Fibroblast of skin of back (primary cell): ENCODE results near the gene PCNX4.

ENCODE experiments used
- DNase-seq: peaks from one replicate; pipeline ENCODE4 v3.0.0-alpha.2; 2013

PCNX4 gene

DNA sequence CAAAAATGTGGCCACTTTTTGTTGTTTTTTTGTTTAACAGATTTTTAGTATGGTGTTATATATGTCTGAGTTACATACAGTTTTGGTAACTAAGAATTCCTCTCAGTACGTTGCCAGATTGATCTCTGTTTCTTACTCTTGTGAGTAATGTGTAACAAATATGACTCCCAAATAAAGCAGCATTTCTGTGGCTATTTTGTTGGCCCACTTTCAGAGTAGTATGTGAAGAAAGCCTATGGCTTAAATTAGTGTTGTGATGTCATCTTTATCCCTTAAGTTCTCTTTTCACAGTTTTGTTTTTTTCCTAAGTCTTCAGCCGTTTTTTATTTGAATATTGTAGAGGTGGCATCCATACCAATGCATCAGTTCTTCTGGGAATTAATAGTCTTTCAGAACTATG lies 10.7 kb downstream of the PCNX4 start:
- DNase-seq, result peak; percentile 89

DNA sequence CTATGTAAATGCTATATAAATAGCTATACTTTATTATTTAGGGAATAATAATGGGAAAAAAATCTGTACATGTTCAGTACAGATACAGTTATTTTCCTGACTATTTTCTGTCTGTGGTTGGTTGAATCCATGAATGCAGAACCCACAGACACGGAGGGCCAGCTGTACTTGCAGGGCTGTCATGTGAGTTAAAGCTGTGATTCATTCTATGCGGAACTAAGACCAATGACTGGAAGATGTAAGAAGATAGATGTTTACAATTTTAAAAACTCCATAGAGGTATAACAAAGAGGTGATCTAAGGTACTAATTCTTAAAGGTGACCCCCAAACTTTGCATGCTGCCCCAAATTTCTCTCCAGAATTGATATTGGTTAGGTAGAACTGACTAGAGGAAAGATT lies 14.6 kb downstream of the PCNX4 start:
- DNase-seq, result peak; percentile 38

DNA sequence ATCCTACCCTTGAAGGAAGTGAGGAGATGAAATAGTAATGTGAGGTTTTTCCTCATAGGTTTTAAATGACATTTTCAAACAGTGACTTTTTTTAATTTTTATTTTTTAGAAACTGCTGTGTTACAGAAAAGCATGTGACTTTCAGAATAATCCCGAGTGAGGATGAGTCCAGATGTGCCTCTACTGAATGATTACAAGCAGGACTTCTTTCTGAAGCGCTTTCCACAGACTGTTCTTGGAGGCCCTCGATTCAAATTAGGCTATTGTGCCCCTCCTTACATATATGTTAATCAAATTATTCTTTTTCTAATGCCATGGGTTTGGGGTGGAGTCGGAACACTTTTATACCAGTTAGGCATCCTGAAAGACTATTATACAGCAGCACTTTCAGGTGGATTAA lies 15.8 kb downstream of the PCNX4 start:
- DNase-seq, result no peak

DNA sequence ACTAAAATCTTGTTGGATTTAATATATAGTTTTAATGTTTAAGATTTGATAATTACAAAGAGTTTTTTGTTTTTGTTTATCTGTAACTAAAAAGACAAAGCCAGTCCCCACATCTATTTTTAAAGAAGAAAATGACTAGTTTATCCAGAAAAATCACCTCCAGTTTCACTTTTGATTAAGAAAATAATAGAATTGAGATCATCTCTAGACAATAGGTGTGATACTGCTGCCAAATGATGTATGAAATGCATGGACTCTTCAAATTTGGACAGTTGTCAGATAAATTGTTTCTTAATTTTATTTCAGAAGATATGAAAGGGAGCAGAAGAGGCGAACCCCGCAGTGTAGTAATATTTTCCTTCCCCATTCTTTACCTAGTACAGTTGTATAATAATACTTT lies 20.0 kb downstream of the PCNX4 start:
- DNase-seq, result no peak

DNA sequence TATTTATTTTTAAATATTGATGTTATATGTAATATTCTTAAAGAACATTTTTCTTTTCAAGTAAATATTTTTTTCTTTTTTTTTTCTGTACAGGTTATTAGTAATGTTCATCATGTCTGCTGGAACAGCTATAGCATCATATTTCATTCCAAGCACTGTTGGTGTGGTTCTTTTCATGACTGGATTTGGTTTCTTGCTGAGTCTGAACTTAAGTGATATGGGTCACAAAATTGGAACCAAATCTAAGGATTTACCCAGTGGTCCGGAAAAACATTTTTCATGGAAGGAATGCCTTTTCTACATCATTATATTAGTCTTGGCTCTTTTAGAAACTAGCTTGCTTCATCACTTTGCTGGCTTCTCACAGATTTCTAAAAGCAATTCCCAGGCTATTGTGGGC lies 23.2 kb downstream of the PCNX4 start:
- DNase-seq, result no peak

DNA sequence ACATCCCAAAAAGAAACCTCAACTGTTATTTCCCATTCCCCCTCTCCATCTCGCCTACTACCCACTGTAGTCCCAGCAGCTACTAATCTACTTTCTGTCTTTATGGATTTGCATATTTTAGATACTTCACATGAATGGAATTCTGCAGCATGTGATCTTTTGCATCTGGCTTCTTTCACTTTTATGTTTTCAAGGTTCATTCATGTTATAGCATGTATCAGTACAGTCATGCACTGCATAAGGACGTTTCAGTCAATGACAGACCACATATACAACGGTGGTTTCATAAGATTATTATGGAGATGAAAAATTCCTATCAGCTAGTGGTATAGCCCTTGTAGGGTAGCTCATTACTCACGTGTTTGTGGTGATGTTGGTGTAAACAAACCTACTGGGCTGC lies 24.5 kb downstream of the PCNX4 start:
- peak; percentile 21 for DNase-seq

DNA sequence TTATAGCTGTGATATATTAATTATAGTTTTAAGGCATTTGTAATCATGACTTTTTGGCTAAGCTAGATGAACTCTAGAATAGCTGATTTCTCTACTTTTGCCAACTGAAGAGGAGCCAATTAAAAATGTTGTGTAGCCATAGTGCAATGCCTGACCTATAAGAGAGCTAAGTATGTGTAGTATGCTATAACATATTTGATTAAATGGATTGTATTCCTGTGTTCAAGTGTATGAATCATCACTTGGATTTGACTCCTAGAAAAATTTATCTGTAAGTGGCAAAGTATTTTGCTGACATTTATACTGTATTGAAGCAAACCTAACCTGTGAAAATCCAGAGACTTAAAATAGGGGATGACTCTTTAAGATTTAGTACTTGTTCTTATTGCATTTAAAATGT lies 34.2 kb downstream of the PCNX4 start:
- peak; percentile 7 for DNase-seq

DNA sequence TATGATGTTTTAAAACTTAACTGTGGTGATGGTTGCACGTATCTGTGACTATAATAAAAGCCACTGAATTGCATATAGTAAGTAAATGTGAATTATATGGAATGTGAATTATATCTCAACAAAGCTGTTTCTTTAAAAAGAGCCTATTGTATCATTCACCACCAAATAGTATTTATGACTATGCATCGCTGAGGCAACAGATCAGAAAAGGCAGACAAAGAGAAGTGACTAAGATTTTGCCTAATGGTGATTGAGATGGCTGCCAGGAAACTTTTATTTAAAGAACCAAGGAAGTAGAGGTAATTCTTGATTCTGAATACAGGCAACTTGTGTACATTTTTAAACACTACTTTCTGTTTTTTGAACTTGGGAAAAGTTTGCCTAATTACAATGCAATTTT lies 41.8 kb downstream of the PCNX4 start:
- DNase-seq, result peak; percentile 5

DNA sequence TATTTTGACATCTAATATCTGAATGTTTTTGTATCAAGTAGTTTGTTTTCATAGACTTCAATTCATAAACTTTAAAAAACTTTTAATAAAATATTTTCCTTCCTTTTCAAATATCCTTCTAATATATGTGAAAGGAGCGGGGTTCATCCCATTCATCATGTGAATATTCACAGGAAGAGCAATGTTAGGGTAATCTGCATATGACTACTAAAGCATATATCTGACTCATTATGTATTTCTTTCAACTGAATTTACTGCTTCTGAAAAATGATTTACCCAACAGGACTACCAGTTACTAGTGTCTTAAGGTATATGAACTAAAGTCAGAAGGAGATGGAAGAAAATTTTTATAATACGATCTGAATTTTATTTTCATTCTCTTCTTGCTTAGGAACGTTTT lies 43.0 kb downstream of the PCNX4 start:
- no peak for DNase-seq

DNA sequence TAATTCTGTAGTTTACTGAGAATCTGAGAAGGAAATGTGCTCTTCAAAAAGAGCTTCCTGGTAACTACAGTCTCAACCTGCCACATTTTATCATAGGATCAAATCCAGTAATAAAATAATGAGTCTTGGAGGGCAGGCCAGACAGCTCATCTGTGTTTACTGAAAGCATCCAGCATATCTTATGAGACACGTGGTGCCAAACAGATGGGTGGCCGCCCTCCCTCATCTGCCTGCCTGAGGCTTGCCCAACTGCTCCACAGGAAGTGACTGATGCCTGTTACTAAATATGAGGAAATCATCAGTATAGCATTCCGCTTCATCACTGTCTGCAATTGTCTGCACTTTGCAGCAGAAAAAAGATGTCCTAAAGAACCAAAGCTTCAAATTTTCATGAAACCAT lies 60.0 kb downstream of the PCNX4 start:
- peak; percentile 91 for DNase-seq

DNA sequence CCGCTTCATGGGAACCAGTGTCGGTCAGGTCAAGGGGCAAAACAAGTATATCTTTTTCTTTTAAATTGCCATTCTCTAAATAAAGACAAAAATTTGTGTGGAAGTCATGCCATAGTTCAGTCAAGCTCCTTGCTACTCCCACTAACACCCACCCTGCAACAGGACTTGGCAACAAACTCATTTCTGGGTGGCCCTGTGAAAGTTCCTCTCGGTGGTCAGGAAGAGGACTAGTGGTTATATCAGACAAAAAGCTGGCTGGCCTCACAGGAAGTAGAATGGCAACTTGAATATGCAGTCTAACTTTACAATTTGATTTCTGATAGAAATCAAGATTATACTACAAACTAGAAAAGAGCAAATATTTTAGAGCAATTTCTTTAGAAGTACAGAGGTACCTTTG lies 62.3 kb downstream of the PCNX4 start:
- DNase-seq, result no peak

DNA sequence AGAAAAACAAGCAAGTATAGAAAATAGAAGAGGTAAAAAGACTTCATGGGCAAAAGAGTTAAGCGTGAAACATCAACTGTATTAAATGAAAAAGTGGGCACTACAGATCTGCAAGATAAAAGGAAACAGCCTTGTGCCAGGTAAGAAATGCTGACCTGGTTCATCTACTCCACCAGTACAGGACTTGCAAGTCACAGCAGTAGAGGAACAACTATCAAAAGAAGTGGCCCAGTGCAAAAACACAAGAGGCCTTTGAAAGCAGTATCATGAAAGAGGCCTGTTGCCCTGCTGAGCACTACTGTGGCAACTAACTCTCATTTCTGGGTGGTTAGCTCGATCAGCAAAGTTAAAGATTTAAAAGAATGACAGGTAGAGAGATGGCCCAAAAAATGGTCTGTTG lies 62.9 kb downstream of the PCNX4 start:
- no peak for DNase-seq

DNA sequence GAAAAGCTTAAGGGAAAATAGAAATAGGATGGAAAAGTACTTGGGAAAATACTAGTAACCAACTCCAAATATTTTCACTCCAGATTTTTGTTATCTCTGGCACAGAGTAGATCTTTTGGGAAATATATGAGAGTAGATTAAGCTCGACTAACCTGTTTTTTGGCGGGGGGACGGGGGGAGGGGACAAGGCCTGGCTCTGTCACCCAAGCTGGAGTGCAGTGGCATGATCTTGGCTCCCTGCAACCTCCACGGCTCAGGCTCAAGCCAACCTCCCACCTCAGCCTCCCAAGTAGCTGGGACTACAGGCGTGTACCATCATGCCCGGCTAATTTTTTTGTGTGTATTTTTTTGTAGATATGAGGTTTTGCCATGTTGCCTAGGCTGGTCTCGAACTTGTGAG lies 68.7 kb downstream of the PCNX4 start:
- no peak for DNase-seq

DNA sequence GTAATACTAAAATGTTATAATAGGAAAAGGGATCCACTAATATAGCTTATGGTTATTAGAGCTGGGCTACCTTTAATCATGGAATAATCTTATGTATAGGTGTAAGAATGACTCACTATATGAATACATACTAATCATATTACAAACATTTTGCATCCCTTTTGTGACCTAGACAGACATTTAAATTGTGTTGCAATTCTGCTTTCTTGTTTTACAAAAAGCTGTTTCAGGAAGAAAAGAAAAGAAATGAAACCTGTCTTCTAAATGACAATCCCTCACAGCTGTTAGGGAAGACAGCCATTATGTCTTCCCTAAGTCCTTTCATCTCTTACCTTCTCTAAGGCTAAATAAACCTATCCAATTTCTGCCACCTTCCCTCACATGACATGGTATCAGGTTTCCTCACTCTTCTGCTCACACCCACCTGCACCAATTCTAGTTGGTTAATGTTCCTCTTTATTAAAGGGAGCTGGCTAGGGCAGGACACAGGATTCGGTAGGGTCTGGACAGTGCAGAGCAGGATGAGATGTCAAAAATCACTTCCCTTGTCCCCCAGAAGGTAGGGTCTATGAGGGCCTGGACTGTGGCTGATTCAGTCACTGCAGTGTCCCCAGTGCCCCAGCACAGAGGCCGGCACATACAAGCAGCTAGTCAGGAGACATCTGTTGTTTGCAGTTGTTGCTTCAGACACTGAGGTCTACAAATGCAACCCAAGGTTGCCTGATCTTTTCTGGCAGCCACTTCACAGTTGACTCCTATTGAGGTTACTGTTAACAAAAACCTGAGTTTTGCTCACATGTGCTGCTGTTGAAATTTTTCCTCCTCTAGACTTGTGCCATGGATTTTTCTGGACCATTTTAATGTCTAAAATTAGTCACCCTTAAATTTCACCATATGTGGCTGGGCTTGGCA lies 69.7 kb downstream of the PCNX4 start:
- no peak for DNase-seq

DNA sequence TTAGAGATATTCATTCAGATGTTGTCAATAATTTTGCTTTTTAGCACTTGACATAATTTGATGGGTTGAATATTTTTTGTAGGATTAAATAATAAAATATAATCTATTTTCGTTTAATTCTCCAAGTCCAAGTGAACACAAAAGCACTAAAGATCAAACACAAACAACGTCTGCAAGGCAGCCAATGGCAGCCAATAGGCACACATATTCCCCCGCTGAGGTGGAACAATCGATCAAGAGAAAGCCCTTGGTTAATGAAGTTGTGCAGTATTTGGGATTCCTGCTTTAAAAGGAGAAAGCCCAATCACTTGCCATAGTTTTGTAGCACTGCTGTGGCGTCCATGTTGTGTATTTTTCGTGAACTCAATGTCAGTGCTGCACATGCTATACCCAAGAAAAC lies 72.0 kb downstream of the PCNX4 start:
- no peak for DNase-seq

DNA sequence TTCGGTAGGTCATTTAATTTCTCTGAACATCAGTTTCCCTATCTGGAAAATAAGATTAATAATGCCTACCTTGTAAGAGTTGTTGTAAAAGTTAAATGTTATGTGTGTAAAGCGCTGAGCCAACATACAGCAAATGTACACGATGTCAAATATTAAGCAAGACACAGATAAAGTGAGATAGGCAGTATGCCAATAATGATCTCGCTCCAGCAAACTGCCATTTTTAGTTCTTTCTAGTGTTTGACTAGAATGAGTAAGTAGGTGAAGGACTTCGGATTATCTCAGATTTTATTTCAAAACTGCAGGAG lies 72.6 kb downstream of the PCNX4 start:
- DNase-seq, result no peak

DNA sequence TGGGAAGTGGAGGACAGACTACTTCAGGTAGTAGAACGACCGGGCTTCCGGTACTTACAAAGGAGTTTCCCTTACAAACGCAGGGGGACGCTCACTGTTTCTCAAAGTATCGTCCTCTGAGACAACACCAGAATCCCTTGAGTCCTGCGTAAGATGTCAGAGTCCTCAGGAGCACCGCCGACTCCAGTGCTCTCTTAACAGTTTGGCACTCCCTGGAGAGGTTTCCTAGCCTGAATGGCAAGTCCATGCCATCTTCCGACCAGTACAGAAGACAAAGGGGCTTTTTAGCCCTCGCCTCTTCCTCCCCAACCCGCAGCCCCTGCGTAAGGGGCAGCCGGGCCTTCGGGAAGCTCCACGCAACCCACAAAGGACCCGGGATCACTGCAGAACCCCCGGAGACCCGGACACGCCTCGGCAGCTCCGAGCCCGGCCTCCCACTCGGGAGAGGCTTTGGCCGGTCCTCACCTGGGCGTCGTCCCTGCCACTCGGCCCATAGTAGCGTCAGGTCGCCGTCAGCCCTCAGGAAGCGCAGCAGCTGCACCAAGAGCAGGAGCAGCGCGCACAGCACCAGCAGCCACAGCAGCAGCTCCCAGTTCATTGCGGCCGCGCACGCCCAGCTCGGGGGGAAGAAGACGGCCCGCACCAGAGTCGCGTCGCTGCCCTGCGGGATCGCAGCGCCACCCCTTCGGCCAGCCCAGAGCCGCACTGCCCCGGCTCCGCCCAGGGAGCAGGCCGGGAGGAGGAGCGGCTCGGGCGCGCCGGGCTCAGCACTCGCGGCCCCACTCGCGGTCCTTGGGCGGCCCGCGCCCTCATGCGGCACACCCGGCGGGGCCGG lies 73.2 kb downstream of the PCNX4 start, which contains the start of gene DHRS7:
DHRS7 (minus strand) TSS at position 687 of the 835 bp plus-strand sequence; CDS start at position 598, 89 bp downstream.
- peak; percentile 78 for DNase-seq

DNA sequence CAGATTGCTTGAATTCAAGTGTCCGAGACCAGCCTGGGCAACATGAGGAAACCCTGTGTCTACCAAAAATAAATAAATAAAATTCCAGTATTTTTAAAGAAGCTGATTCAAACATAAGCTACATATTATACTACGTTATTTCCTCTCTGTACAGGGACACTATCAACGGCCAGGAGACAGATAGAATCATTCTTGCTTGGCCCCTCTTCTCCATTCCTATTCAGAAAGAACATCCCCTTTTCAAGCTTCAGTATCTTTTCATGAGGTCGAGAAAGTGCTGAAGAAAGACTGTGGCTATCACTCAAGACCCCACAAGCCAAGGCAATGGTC lies 73.8 kb downstream of the PCNX4 start:
- DNase-seq, result no peak

DNA sequence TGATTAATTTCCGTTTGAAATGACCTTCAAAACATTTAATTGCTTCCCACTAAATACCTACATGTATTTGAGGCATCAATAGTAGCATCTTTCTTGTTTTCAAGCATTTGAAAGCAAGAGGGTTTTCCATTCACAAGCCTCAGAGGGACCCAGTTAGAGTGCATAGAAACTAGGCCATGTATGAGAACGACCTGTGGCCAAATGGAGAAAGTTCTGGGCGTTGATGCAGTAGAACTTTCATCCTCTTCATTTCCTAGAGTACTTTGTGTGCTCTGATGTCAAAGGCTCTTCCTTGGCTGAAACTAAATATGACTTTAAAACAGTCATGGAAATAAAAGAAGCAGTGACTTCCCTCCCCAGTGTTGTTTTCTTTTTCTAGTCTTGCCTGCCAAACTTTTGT lies 74.4 kb downstream of the PCNX4 start:
- no peak for DNase-seq

DNA sequence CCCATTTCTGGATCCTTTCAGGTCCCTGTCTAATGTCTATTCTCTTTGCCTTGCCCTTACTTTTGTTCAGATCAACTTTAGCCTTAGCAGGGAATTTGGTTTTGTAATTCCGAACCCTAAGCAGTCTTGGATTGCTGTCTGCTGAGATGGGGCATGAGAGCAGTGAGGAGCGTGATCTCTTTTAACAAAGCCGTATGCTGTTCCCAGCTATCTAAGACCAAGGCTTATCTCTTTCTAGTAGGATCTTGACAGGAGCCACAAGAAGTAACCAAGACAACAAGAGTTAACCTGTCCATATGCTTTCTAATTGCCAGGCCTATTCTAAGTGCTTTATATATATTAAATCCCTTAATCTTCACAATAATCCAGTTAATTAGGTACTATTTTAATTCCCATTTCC lies 78.0 kb downstream of the PCNX4 start:
- DNase-seq, result no peak

DNA sequence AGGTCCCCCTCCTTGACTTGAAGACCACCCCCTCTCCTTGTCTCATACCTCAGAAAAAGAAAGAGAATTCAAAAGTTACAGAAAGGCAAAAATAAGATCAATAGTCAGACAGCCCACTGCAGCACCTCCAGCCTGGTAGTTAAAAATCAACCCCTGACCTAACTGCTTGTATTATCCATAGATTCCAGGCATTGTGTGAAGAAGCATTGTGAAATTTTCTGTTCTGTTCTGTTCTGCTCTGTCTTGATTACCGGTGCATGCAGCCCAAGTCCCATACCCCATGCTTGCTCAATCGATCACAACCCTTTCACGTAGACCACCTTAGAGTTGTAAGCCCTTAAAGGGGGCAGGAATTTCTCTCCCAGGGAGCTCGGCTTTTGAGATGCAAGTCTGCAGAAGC lies 79.2 kb downstream of the PCNX4 start:
- no peak for DNase-seq

DNA sequence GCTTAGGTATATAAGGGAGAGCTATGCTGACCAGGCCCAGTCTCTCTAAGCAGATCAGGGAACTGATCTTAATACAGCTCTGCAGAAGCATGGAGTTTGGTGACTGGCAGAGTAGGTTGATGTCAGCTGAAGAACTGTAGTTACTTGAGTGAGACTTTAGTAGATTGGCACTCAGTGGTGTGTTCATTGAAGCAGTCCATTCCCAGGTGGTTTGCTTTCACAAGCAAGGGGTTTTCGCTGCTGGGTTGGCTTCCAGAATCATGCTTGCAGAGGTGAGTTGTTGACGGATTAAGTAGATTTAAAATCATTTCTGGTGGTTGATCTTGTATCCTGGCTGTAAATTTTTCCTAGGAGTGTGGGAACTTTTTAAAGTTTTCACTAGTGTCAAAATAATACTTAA lies 80.0 kb downstream of the PCNX4 start:
- DNase-seq, result no peak

DNA sequence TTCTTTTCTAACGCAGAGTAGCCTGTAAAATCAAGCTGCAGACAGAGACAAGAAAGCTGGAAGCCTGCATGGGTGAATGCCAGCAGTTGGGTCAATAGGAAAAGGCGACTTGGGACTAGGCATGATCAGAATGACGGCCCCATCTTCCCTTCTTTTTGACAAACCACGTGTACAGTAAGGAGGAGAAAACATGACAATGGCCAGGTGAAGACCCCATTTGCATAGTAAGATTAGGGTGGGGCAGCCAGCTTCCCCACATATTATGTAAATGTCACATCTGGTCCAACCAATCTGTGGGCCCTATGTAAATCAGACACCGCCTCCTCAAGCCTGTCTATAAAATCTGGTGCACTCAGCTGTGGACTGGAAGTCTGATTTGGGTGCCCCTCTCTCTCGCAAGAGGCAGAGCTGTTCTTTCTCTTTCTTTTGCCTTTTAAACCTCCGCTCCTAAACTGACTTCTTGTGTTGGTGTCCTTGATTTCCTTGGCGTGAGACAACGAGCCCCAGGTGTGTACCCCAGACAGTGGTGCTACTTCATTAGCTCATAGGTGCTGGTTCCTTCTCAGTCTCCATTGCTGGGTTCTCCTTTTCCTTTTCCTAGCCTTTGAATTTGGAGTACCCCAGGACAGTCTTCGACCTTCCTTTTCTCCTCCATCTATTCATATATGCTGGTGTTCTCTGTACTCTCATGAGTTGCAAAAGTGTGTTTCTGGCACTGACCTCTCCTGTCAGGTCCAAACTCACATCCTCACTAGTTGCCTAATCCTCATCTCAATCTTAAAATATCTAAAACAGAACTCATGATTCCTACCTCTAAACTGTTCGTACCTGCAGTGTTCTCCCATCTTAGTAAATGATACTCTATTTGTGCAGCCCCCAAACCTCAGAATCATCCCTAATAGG lies 82.9 kb downstream of the PCNX4 start:
- DNase-seq, result no peak
